ENCODE data around the gene SPTY2D1. TPM values are rescaled to one million over a fixed set of nuclear protein-coding genes. Genes with fewer than 3 reads are reported as not detected.

Gene SPTY2D1
- total RNA-seq, 1 experiment from 2014 or later: 16.1 TPM

GRCh38 chr11:18617688-18618341 lies 16.3 kb downstream of the SPTY2D1 start:
- ChIA-PET CTCF (no interaction called here), POLR2A (ENCODE audit: low non-redundant PET) (no interaction called here)

GRCh38 chr11:18615628-18616392 lies 18.3 kb downstream of the SPTY2D1 start:
- no peak overlapping the region for H3K4me3 ChIP-seq (ENCODE audit: low read depth, low read length, poor library complexity, severe bottlenecking)
- intact Hi-C loops (cut with micrococcal nuclease; ENCODE audit: unreplicated experiment): no loop called here
- TF ChIP-seq CTCF (conservative IDR thresholded peaks at IDR 0.05; ENCODE audit: low read depth, low read length): no peak
- no peak for TF ChIP-seq EZH2 (IDR thresholded peaks at IDR 0.05; ENCODE audit: borderline replicate concordance, low read depth, low read length, poor library complexity, severe bottlenecking)
- no peaks in the 10 kb centered on the region for H3K27me3 ChIP-seq (replicated peaks; ENCODE audit: insufficient read depth, low read depth, low read length, poor library complexity)
- DNase-seq (ENCODE audit: low spot score): no peak
- no peaks in the 10 kb centered on the region for H3K4me1 ChIP-seq (ENCODE audit: insufficient read depth, low read length, poor library complexity, severe bottlenecking)
- CTCF ChIA-PET: no interaction called here
- peaks cover 10% of the 10 kb centered on the region for H3K36me3 ChIP-seq (ENCODE audit: insufficient read depth, low read length, poor library complexity, severe bottlenecking)
- no peaks in the 10 kb centered on the region for H3K9me3 ChIP-seq (ENCODE audit: low read depth, low read length, poor library complexity, severe bottlenecking)
- BruUV-seq (replicated peaks): no TSS peak
- POLR2A ChIA-PET (ENCODE audit: low non-redundant PET): no interaction called here
- no peak overlapping the region for H3K27ac ChIP-seq (ENCODE audit: low read depth, low read length, poor library complexity, severe bottlenecking)

More at GRCh38 chr11:18617688-18618341, 16.3 kb downstream of the SPTY2D1 start:
- H3K9me3 ChIP-seq (ENCODE audit: low read depth, low read length, poor library complexity, severe bottlenecking): no peaks in the 10 kb centered on the region
- no peak overlapping the region for H3K4me3 ChIP-seq (ENCODE audit: low read depth, low read length, poor library complexity, severe bottlenecking)
- TF ChIP-seq CTCF (conservative IDR thresholded peaks at IDR 0.05; ENCODE audit: low read depth, low read length) (no peak), EZH2 (IDR thresholded peaks at IDR 0.05; ENCODE audit: borderline replicate concordance, low read depth, low read length, poor library complexity, severe bottlenecking) (no peak)
- H3K4me1 ChIP-seq (ENCODE audit: insufficient read depth, low read length, poor library complexity, severe bottlenecking): no peaks in the 10 kb centered on the region
- H3K36me3 ChIP-seq (ENCODE audit: insufficient read depth, low read length, poor library complexity, severe bottlenecking): peaks cover 10% of the 10 kb centered on the region
- BruUV-seq (replicated peaks): no TSS peak
- H3K27ac ChIP-seq (ENCODE audit: low read depth, low read length, poor library complexity, severe bottlenecking): no peak overlapping the region
- H3K27me3 ChIP-seq (replicated peaks; ENCODE audit: insufficient read depth, low read depth, low read length, poor library complexity): no peaks in the 10 kb centered on the region
- no peak for DNase-seq (ENCODE audit: low spot score)
- intact Hi-C loops (cut with micrococcal nuclease; ENCODE audit: unreplicated experiment): no loop called here

- no peak for DNase-seq (ENCODE audit: low spot score)
- Histone ChIP-seq H3K4me3 (ENCODE audit: low read depth, low read length, poor library complexity, severe bottlenecking) (no peak overlapping the region), H3K9me3 (ENCODE audit: low read depth, low read length, poor library complexity, severe bottlenecking) (no peaks in the 10 kb centered on the region), H3K4me1 (ENCODE audit: insufficient read depth, low read length, poor library complexity, severe bottlenecking) (no peaks in the 10 kb centered on the region), H3K36me3 (ENCODE audit: insufficient read depth, low read length, poor library complexity, severe bottlenecking) (peaks cover 10% of the 10 kb centered on the region), H3K27ac (ENCODE audit: low read depth, low read length, poor library complexity, severe bottlenecking) (no peak overlapping the region), H3K27me3 (replicated peaks; ENCODE audit: insufficient read depth, low read depth, low read length, poor library complexity) (no peaks in the 10 kb centered on the region)
- CTCF ChIA-PET: no interaction called here
- TF ChIP-seq CTCF (conservative IDR thresholded peaks at IDR 0.05; ENCODE audit: low read depth, low read length): no peak
- no peak for TF ChIP-seq EZH2 (IDR thresholded peaks at IDR 0.05; ENCODE audit: borderline replicate concordance, low read depth, low read length, poor library complexity, severe bottlenecking)
- no TSS peak for BruUV-seq (replicated peaks)
- POLR2A ChIA-PET (ENCODE audit: low non-redundant PET): no interaction called here
- intact Hi-C loops (cut with micrococcal nuclease; ENCODE audit: unreplicated experiment): no loop called here
Measured at GRCh38 chr11:18614667-18615066, 19.5 kb downstream of the SPTY2D1 start.
